Suprapubic skin (tissue), 4 donors: ENCODE data around the gene DYRK4. TPM values are rescaled to one million over a fixed set of nuclear protein-coding genes. Genes with fewer than 3 reads are reported as not detected.

Source experiments
- DNase-seq, 2 donors: peaks; one replicate each; pipeline ENCODE4 v3.0.0-alpha.2; 2019; ENCODE audit warnings: low spot score in 2 of 2
- H3K27ac ChIP-seq: fragments of 200-600 bp; sonication (generic); one replicate; pipeline ENCODE4 v1.5.1; 2019
- H3K27me3 ChIP-seq: fragments of 200-600 bp; sonication (generic); one replicate; pipeline ENCODE4 v1.5.1; 2019
- H3K36me3 ChIP-seq: fragments of 200-600 bp; sonication (generic); one replicate; pipeline ENCODE4 v1.5.1; 2019
- H3K4me1 ChIP-seq: fragments of 200-600 bp; sonication (generic); one replicate; pipeline ENCODE4 v1.5.1; 2019
- H3K4me3 ChIP-seq: fragments of 200-600 bp; sonication (generic); one replicate; pipeline ENCODE4 v1.5.1; 2019; ENCODE audit warnings: mild to moderate bottlenecking
- H3K9me3 ChIP-seq: fragments of 200-600 bp; sonication (generic); one replicate; pipeline ENCODE4 v1.5.1; 2019
- EP300 ChIP-seq: sonication (generic); formaldehyde crosslinking; IDR thresholded peaks from one replicate; pipeline ENCODE4 v1.6.1; 2017; ENCODE audit warnings: antibody characterized with exemption
- POLR2A ChIP-seq, 2 donors: fragments of 450-650 bp; IDR thresholded peaks; one replicate each; pipeline ENCODE4 v1.6.1; 2017; ENCODE audit warnings: antibody characterized with exemption in 2 of 2, mild to moderate bottlenecking in 2 of 2, moderate library complexity in 2 of 2
- POLR2AphosphoS5 ChIP-seq, 3 donors: sonication (generic); formaldehyde crosslinking; IDR thresholded peaks; one replicate each; pipeline ENCODE4 v1.6.1; 2017; ENCODE audit warnings: antibody characterized with exemption in 3 of 3
- WGBS: methylation state at CpG from one replicate; pipeline ENCODE4 v1.1.5; 2018; 5-methylcytosine and 5-hydroxymethylcytosine counted together
- total RNA-seq, 4 donors: library from RNA; depleted of rRNA; stranded (reverse); fragments of >200 nt; gene quantifications; one replicate each; pipeline ENCODE4 v1.1.0, GENCODE V29; 2016
- TF ChIP-seq, protein P1 (sequence below), 2 donors: fragments of 200-600 bp in 1 of 2; fragments of 450-650 bp in 1 of 2; sonication (generic) in 1 of 2; IDR thresholded peaks; one replicate each; pipeline ENCODE4 v1.5.1; 2016 to 2019; ENCODE audit warnings: antibody characterized with exemption in 2 of 2, mild to moderate bottlenecking in 1 of 2, moderate library complexity in 1 of 2

The DYRK4 gene
- total RNA-seq, 4 donors from 2014 or later = 16.7 to 31.3 (median 20.1) TPM

DNA sequence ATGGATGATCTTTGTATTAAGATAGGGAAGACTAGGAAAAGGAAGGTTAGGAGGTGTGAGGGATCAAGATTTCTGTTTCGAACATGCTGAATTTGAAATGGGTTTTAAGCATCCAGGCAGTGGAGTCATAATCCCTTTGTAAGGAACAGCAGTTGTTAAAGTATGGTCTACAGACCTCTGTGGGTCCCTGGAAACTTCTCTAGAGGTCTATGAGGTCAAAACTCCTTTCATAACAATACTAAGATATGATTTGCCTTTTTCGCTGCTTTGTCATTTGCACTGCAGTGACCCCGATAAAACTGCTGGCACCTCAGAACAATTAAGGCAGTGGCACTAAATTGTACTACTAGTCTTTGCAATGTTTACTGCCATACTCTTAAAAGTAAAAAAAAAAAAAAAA is 21.8 kb upstream of the DYRK4 start:
- 78% methylated on average over 3 of the region's 3 CpGs for WGBS
- TF ChIP-seq, protein P1, sequence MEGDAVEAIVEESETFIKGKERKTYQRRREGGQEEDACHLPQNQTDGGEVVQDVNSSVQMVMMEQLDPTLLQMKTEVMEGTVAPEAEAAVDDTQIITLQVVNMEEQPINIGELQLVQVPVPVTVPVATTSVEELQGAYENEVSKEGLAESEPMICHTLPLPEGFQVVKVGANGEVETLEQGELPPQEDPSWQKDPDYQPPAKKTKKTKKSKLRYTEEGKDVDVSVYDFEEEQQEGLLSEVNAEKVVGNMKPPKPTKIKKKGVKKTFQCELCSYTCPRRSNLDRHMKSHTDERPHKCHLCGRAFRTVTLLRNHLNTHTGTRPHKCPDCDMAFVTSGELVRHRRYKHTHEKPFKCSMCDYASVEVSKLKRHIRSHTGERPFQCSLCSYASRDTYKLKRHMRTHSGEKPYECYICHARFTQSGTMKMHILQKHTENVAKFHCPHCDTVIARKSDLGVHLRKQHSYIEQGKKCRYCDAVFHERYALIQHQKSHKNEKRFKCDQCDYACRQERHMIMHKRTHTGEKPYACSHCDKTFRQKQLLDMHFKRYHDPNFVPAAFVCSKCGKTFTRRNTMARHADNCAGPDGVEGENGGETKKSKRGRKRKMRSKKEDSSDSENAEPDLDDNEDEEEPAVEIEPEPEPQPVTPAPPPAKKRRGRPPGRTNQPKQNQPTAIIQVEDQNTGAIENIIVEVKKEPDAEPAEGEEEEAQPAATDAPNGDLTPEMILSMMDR (IDR thresholded peaks at IDR 0.05) = no peak
- TF ChIP-seq POLR2A (IDR thresholded peaks at IDR 0.05) (no peak), POLR2AphosphoS5 (IDR thresholded peaks at IDR 0.05) (no peak), EP300 (no peak)
- no peak for DNase-seq
- no peaks in the 10 kb centered on the region for H3K27me3 ChIP-seq
- no peak overlapping the region for H3K27ac ChIP-seq
- peaks cover 22% of the 10 kb centered on the region for H3K4me1 ChIP-seq
- H3K9me3 ChIP-seq = no peaks in the 10 kb centered on the region
- no peak overlapping the region for H3K4me3 ChIP-seq
- no peaks in the 10 kb centered on the region for H3K36me3 ChIP-seq

DNA sequence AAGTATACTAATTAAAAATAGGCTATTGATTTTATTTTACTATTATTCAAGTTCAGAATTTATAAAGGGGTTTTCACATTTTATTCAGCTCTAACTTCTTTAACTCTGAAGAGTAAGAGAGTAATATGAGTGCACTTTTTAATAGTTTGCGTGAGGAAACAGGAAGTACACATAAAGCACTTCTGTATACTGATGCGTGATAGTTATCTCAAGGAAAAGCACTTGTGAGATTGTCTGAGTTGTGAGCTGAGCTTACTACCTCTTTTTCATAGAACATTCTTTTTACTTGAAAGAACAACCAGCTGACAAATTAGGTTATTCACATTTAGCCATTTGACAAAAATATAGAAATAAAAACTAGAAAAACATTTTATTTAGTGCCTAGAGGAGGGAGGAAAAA is 21.4 kb upstream of the DYRK4 start:
- H3K4me1 ChIP-seq = peaks cover 22% of the 10 kb centered on the region
- H3K4me3 ChIP-seq = no peak overlapping the region
- no peaks in the 10 kb centered on the region for H3K27me3 ChIP-seq
- no peaks in the 10 kb centered on the region for H3K9me3 ChIP-seq
- DNase-seq = no peak
- H3K36me3 ChIP-seq = no peaks in the 10 kb centered on the region
- 78% methylated on average over 2 of the region's 2 CpGs for WGBS
- no peak overlapping the region for H3K27ac ChIP-seq
- TF ChIP-seq EP300 (no peak), POLR2A (IDR thresholded peaks at IDR 0.05) (no peak), POLR2AphosphoS5 (IDR thresholded peaks at IDR 0.05) (no peak)
- TF ChIP-seq, protein P1 (IDR thresholded peaks at IDR 0.05) = no peak

DNA sequence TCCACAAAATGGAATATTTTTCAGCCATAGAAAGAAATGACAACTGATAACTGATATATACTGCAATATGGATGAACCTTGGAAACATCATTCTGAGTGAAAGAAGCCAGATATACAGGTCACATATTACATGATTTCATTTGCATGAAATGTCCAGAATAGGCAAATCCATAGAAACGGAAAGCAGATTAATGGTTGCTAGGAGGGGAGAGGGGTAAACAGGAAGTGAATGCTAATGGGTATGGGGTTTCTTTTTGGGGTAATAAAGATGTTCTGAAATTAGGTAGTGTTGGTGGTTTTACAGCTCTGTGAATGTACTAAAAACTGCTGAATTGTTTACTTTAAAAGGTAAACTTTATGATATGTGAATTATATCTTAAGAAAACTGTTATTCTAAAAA is 16.8 kb upstream of the DYRK4 start:
- 83% methylated on average over 1 of the region's 1 CpG for WGBS
- no peak overlapping the region for H3K4me3 ChIP-seq
- H3K27ac ChIP-seq = no peak overlapping the region
- H3K9me3 ChIP-seq = no peaks in the 10 kb centered on the region
- H3K27me3 ChIP-seq = no peaks in the 10 kb centered on the region
- DNase-seq = no peak
- H3K4me1 ChIP-seq = no peaks in the 10 kb centered on the region
- H3K36me3 ChIP-seq = no peaks in the 10 kb centered on the region
- TF ChIP-seq EP300 = no peak
- TF ChIP-seq POLR2A (IDR thresholded peaks at IDR 0.05) = no peak
- TF ChIP-seq POLR2AphosphoS5 (IDR thresholded peaks at IDR 0.05) = no peak
- TF ChIP-seq, protein P1 (IDR thresholded peaks at IDR 0.05) = no peak

DNA sequence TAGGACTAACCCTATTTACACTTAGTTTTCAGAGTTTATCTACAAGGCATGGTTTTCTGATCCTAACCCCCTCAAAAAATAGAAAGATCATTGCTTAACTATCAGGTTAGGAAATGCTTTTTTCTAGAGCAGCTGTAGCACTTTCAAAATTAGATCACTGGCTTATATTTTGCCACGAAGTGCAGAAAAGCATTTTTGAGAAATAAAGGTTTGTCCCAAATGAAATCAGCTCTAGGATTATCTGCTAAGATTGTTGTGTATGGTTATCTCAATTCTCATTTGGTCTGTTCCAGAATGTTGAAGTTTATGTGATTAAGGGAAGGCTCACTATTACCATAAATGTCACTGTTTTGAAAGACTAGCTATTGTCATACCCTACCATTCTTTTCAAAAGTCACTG is 9.8 kb upstream of the DYRK4 start:
- 94% methylated on average over 1 of the region's 1 CpG for WGBS
- H3K27me3 ChIP-seq = no peaks in the 10 kb centered on the region
- no peak for TF ChIP-seq POLR2A (IDR thresholded peaks at IDR 0.05)
- TF ChIP-seq POLR2AphosphoS5 (IDR thresholded peaks at IDR 0.05) = no peak
- TF ChIP-seq, protein P1 (IDR thresholded peaks at IDR 0.05) = no peak
- TF ChIP-seq EP300 = no peak
- no peaks in the 10 kb centered on the region for H3K4me1 ChIP-seq
- H3K4me3 ChIP-seq = no peak overlapping the region
- no peaks in the 10 kb centered on the region for H3K36me3 ChIP-seq
- DNase-seq = no peak
- H3K9me3 ChIP-seq = no peaks in the 10 kb centered on the region
- H3K27ac ChIP-seq = no peak overlapping the region

DNA sequence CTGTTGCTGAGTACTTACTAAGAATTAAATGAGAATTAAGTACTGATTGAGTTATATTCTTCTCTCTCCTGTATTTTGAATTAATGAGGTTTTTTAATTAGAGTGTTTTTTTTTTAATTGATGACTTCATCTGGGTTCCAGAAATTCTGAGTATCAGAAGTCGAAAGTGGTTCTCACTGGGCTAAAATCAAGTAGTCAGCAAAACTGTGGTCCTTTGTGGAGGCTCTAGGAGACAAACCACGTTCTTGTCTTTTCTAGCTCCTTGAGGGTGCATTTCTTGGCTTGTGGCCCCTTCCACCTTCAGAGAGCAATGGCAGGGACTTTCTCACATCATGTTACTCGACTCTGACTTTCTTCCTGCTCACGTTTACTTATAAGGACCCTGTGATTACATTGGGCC is 8.1 kb upstream of the DYRK4 start:
- 89% methylated on average over 4 of the region's 4 CpGs for WGBS
- Histone ChIP-seq H3K4me3 (no peak overlapping the region), H3K36me3 (no peaks in the 10 kb centered on the region), H3K4me1 (no peaks in the 10 kb centered on the region), H3K9me3 (no peaks in the 10 kb centered on the region), H3K27me3 (no peaks in the 10 kb centered on the region), H3K27ac (no peak overlapping the region)
- no peak for DNase-seq
- TF ChIP-seq POLR2A (IDR thresholded peaks at IDR 0.05) (no peak), EP300 (no peak), POLR2AphosphoS5 (IDR thresholded peaks at IDR 0.05) (no peak)
- TF ChIP-seq, protein P1 (IDR thresholded peaks at IDR 0.05) = no peak
